Vagina (tissue), 2 donors: ENCODE results near the gene DEAF1.

ENCODE experiments used
- POLR2A ChIP-seq, 2 donors: fragments of 450-650 bp; IDR thresholded peaks; one replicate each; pipeline ENCODE4 v1.6.1; 2017; ENCODE audit warnings: antibody characterized with exemption in 2 of 2, mild to moderate bottlenecking in 2 of 2, moderate library complexity in 2 of 2
- POLR2AphosphoS5 ChIP-seq, 2 donors: sonication (generic); formaldehyde crosslinking; IDR thresholded peaks; one replicate each; pipeline ENCODE4 v1.9.0; 2017; ENCODE audit warnings: antibody characterized with exemption in 2 of 2, mild to moderate bottlenecking in 2 of 2, low read depth in 1 of 2; ENCODE audit not compliant: insufficient read depth in 1 of 2

- TF ChIP-seq POLR2A (IDR thresholded peaks at IDR 0.05) (no peak), POLR2AphosphoS5 (IDR thresholded peaks at IDR 0.05; ENCODE audit: insufficient read depth in 1 of 2, low read depth in 1 of 2) (peak in 1 of 2 donors; percentile 43)
Observed at GRCh38 chr11:704781-705645, 10.0 kb upstream of the DEAF1 start.
